Kidney tubule cell (primary cell): ENCODE data around the gene ARHGEF28.

Experiments
- DNase-seq: peaks from one replicate; pipeline ENCODE4 v3.0.0-alpha.2; 2018; ENCODE audit warnings: low spot score

The ARHGEF28 gene

GRCh38 chr5:73692166-73692640 lies 66.2 kb downstream of the ARHGEF28 start:
- peak; percentile 68 for DNase-seq

DNA sequence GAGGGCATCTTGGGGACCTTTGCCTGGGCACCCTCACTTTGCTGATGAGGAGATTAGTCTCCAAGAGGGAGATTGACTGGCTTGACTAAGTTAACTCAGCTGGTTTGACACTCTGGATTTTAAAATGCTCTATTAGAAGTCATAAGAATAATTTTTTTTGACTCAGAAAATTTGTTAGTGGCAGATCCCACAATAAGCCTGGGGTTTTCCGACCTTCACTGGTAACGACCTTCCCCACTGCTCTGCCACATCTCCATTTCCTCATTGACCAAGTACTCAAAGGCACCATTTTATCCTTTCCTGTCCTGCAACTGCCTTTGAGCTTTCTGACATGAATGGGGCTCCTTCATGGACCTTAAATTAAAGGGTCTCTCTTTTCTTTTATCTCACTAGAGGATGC lies 67.0 kb downstream of the ARHGEF28 start:
- no peak for DNase-seq

- DNase-seq, result peak; percentile 35
Measured at GRCh38 chr5:73693573-73694061, 67.6 kb downstream of the ARHGEF28 start.

DNA sequence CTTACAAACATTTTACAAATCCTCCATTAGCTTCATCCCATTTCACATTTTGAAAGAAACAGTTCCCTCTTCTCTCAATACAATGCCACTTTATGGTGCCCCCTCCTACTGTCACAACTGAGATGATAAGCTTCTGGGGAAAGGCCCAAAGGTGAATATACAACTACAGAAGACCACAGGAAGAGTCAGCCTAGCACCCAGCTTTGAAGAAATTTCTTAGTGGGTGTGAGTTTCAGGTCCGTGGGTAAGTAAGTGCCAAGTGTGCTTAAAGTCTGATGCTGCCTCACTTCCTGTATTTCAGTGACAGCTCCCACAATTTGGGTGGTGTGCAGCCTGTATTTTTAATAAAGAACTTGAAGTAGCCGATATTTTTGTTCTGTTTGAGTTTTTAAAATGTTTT lies 68.1 kb downstream of the ARHGEF28 start:
- peak; percentile 12 for DNase-seq

DNA sequence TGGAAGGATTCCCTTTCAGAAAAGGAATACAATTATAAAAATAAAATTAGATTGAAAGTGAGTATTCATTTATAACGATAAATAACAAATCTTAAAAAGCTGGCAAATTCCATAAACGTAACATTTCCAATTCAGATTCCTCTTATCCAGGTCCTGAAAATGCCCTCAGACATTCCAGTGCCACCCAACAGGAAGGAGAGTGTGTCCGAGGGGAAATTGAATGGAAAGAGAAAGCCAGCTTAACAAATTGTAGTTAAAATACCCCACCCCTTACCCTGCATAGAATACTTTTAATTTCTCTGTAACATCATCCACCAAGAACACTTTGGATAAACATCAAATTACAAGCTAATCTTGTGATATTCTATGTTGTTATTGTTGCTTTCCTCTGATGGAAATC lies 72.0 kb downstream of the ARHGEF28 start:
- no peak for DNase-seq

GRCh38 chr5:73701566-73701965 lies 75.6 kb downstream of the ARHGEF28 start:
- DNase-seq, result no peak

DNA sequence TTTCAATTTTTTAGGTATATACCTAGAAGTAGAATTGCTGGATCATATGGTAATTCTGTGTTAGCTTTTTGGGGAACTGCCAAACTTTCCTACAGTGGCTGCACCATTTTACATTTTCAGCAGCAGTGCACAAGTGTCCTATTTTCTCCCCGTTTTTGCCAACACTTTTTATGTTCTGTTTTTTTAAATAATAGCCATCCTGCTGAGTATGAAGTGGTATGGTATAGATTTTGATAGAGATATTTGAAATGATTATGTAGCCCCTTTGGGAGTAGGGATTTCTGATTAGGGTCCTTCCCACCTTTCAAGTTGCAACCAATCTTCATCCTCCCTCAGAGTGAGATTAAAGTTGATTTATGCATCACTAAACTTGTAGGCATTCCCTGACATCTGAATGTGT lies 76.5 kb downstream of the ARHGEF28 start:
- no peak for DNase-seq

DNA sequence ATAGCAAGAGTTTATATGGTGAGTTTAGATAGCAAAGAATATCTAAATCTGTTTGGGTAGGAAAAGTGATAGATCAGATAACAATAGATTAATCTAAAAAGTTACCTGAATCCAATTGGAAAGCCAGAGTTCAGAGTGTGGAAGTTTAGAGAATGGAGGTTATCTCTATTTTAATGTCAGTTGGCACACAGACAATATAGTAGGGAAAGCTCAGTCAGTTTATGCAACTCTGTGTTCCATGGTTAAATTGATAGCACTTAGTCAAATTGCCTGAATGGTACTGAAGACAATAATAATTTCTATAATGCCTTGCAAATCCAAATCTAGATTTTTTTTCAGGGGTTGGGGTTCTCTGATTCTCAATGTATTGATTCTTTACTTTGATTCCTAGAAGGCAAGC lies 77.0 kb downstream of the ARHGEF28 start:
- DNase-seq, result no peak

GRCh38 chr5:73705364-73705763 lies 79.4 kb downstream of the ARHGEF28 start:
- DNase-seq, result no peak

GRCh38 chr5:73706963-73707362 lies 81.0 kb downstream of the ARHGEF28 start:
- DNase-seq, result no peak

GRCh38 chr5:73709536-73710129 lies 83.6 kb downstream of the ARHGEF28 start:
- peak; percentile 89 for DNase-seq

DNA sequence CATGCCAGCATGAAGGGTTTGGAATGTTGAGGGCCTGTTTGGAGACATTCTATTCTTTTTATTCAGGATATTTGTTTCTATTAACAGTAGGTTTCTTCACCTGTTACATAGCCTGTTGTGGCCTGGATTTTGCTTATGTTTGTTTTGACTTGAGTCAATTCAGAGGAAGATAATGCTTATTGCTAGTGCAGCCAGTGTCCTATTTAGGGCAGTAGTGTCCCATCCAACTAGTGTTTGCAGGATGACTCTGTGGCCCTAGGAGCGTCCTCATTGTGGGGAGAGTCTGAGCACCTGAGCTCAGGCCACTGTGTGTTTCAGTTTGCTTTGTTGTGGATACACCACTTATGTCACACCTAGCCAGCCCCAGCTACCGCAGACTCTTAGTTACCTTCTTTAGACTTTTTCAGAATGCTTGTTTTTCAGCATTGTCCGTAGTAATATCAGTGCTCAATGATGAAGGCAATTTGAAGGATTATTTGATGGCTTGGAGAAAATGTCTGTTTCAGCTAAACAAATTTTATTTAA lies 90.3 kb downstream of the ARHGEF28 start:
- no peak for DNase-seq

DNA sequence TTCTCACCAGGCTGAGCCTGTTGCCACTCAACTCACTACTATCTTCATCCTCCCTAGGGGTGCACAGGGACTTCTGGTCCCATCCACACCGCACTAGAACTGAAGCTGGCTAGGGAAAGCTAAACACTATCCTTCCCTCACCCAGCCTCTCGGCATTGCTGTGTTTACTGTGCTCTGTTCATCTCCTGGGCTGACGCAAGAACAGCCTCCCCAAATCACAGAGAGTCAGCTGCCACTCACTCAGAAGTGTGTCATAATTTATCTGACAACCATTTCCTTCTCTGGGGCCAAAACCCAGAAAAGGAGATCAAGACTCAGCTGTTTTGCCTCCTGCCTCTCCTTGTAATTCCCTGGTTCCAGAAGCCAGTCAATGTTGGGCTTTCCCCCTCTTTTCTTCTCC lies 92.8 kb downstream of the ARHGEF28 start:
- DNase-seq, result no peak

DNA sequence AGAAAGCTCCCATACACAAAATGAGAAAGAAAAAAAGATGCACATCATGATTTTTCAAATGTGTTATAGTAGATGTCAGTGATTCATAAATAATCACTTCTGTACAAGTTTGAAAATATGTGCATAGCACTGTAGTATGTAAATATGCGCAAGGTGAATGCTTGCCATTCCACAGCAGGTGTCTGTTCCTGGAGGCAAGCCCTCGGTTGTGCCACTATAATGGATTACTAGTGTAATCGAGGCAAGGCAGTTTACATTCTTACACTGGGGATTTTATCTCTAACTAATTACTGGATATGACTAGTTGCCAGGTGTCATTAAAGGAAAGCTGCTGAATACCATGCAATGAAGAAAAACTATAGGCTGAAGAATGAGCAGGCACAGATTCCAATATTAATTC lies 93.6 kb downstream of the ARHGEF28 start:
- peak; percentile 26 for DNase-seq

DNA sequence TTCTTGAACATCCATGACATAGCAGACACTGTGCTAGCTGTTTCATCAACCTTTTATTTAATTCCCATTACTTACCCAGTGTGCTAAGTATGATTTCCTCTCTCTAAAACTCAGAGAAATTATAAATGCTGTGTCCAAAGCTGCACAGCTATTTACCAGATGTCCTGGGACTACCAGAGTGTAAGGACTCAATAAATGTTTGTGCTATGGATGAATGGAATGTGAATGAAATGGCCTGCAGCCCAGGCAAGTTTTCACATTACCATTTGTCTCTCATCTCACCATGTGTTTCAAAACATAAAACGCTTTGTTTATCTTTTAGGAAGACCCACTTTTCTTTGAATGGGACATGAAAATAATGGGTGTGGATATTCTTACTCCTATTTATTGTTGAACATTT lies 96.2 kb downstream of the ARHGEF28 start:
- no peak for DNase-seq

- no peak for DNase-seq
Measured at GRCh38 chr5:73726071-73726470, 100.1 kb downstream of the ARHGEF28 start.

- DNase-seq, result no peak
Measured at GRCh38 chr5:73726606-73727231, 100.7 kb downstream of the ARHGEF28 start.

DNA sequence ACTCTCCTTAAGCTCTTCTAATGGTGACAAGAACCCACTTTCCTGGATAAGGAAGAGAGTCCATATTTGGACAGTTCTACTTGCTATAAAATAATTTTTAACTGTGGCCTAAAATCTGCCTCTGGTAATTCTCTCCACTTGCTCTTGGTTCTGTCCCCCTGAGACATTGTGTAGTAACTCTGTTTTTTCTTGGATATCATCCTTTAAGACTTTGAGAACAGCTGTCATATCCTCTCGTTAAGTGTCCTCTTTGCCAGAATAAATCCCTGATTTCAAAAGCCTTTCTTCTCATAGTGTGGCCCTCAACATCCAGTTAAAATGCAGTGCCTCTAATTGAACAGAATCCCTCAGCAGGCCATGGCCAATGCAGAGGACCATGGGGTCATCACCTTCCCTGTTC lies 101.5 kb downstream of the ARHGEF28 start:
- no peak for DNase-seq

GRCh38 chr5:73728493-73729273 lies 102.7 kb downstream of the ARHGEF28 start:
- DNase-seq, result no peak

GRCh38 chr5:73729329-73729728 lies 103.3 kb downstream of the ARHGEF28 start:
- DNase-seq, result no peak

- DNase-seq, result no peak
Measured at GRCh38 chr5:73732045-73732444, 106.0 kb downstream of the ARHGEF28 start.

GRCh38 chr5:73733219-73733618 lies 107.2 kb downstream of the ARHGEF28 start:
- DNase-seq, result no peak
